Stimulated activated naive CD8-positive, alpha-beta T cell treated with anti-CD3 and anti-CD28 coated beads, Interleukin-15, amount 100 ng/mL, for 72 hours (primary cell): ENCODE results near the gene PLCB4.

Source experiments
- ATAC-seq: fragments of 150-1000 bp; cut with Tn5 transposase; 2 replicates; pipeline ENCODE4 v1.10.0; 2021; ENCODE audit warnings: mild to moderate bottlenecking, moderate library complexity
- DNase-seq, 2 donors: peaks; one replicate each; pipeline ENCODE4 v3.0.0; 2021 to 2022
- H3K27ac Mint-ChIP-seq, 2 donors: one replicate each; pipeline ENCODE4 v1.8.0; 2022; ENCODE audit warnings: mild to moderate bottlenecking in 2 of 2, mixed read lengths in 2 of 2, moderate library complexity in 2 of 2
- H3K27me3 Mint-ChIP-seq: one replicate; pipeline ENCODE4 v1.8.0; 2022; ENCODE audit warnings: mixed read lengths
- H3K4me1 Mint-ChIP-seq: one replicate; pipeline ENCODE4 v1.8.0; 2022; ENCODE audit warnings: mild to moderate bottlenecking, mixed read lengths
- H3K4me3 Mint-ChIP-seq, 2 donors: one replicate each; pipeline ENCODE4 v1.8.0; 2022; ENCODE audit warnings: mild to moderate bottlenecking in 2 of 2, mixed read lengths in 2 of 2, moderate library complexity in 1 of 2
- H3K9me3 Mint-ChIP-seq, 2 donors: one replicate each; pipeline ENCODE4 v1.8.0; 2022; ENCODE audit warnings: mixed read lengths in 2 of 2

The PLCB4 gene

DNA sequence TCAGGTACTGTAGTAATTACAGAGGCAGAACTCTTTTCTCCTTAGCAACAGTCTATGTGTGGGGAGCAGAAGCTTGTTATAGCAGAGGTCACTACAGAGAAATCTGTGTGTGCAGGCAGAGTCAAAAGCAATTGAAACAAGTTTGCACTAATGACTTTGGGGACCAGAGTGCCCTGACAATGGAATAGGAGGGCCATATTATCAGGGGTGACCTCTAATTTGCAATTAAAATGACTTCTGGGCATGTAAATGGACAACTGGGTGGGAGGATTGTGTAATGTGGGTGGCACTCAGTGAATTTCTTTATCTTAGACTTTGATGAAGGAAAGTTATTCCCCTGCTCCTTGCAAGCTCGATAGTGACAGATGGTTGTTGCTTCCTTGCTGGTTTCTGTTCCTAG lies 127.2 kb downstream of the PLCB4 start:
- no peak for ATAC-seq
- Mint-ChIP-seq H3K27me3 (no peaks in the 10 kb centered on the region), H3K4me3 (no peak overlapping the region), H3K4me1 (no peaks in the 10 kb centered on the region), H3K9me3 (peaks cover 0 to 5% of the 10 kb centered on the region in 2 donors), H3K27ac (no peak overlapping the region)
- DNase-seq, result no peak

- H3K9me3 Mint-ChIP-seq, result peaks cover 0 to 5% of the 10 kb centered on the region in 2 donors
- no peaks in the 10 kb centered on the region for H3K27me3 Mint-ChIP-seq
- DNase-seq (no peak), ATAC-seq (no peak)
- H3K4me3 Mint-ChIP-seq, result no peak overlapping the region
- H3K4me1 Mint-ChIP-seq, result no peaks in the 10 kb centered on the region
- H3K27ac Mint-ChIP-seq, result no peak overlapping the region
These were observed 129.6 kb downstream of the PLCB4 start for GRCh38 chr20:9198460-9198859.

DNA sequence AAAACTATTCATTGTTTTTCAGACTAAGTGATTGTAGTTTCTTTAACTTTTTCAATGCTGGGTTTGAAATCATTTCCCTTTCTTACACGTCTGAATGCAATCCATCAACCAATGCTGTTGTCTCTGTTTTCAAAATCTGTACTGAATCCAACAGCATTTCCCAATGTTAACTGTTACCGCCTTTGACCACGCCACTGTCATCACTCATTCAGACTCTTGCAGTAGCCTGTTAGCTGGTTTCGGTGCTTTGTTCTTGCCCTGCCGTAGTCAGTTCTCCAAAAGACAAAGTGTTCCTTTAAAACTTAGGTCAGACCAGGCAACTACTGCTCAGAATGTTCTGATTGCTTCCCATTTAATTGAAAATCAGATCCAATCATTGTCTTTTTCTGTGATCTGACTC lies 131.3 kb downstream of the PLCB4 start:
- Mint-ChIP-seq H3K4me1 (no peaks in the 10 kb centered on the region), H3K27ac (no peak overlapping the region), H3K4me3 (no peak overlapping the region), H3K27me3 (no peaks in the 10 kb centered on the region), H3K9me3 (peaks cover 0 to 5% of the 10 kb centered on the region in 2 donors)
- DNase-seq (no peak), ATAC-seq (no peak)

GRCh38 chr20:9200620-9201019 lies 131.7 kb downstream of the PLCB4 start:
- DNase-seq (no peak), ATAC-seq (no peak)
- no peaks in the 10 kb centered on the region for H3K27me3 Mint-ChIP-seq
- H3K27ac Mint-ChIP-seq, result no peak overlapping the region
- H3K4me1 Mint-ChIP-seq, result no peaks in the 10 kb centered on the region
- no peak overlapping the region for H3K4me3 Mint-ChIP-seq
- peaks cover 0 to 5% of the 10 kb centered on the region in 2 donors for H3K9me3 Mint-ChIP-seq

GRCh38 chr20:9202420-9203080 lies 133.7 kb downstream of the PLCB4 start:
- no peaks in the 10 kb centered on the region for H3K27me3 Mint-ChIP-seq
- H3K27ac Mint-ChIP-seq, result no peak overlapping the region
- no peaks in the 10 kb centered on the region for H3K4me1 Mint-ChIP-seq
- H3K4me3 Mint-ChIP-seq, result no peak overlapping the region
- H3K9me3 Mint-ChIP-seq, result no peaks in the 10 kb centered on the region
- no peak for DNase-seq
- no peak for ATAC-seq

DNA sequence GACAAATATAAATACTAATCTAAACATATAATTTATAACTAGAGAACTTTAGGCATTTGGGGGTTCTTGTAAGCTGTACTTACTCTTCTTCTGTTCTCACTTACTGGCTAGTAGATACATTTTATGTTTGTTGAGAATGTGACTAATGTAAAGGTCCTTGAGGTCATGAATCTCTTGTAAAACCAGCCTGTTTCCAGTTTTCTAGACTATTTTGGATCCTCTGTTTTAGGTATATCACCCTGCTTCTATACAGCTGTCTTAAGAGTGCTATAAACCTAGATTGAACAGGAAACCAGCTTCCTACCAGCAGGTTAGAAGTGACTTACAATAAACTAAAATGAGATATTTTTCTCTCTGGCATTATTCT lies 134.2 kb downstream of the PLCB4 start:
- no peak overlapping the region for H3K27ac Mint-ChIP-seq
- ATAC-seq (no peak), DNase-seq (no peak)
- H3K4me1 Mint-ChIP-seq, result no peaks in the 10 kb centered on the region
- H3K27me3 Mint-ChIP-seq, result no peaks in the 10 kb centered on the region
- no peak overlapping the region for H3K4me3 Mint-ChIP-seq
- H3K9me3 Mint-ChIP-seq, result no peaks in the 10 kb centered on the region

DNA sequence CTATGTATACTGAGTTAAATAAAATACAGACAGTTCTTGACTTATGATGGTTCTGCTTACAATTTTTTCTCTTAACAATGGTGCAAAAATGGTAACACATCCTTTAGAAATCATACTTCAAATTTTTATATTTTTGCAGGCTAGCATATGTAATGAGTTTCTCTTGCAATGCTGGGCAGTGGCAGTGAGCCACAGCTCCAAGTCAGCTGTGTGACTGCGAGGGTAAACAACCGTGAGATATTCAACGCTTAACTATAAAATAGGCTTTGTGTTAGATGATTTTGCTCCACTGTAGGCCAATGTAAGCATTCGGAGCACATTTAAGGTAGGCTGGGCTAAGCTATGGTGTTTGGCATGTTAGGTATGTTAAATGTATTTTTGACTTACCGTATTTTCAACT lies 136.1 kb downstream of the PLCB4 start:
- H3K4me1 Mint-ChIP-seq, result no peaks in the 10 kb centered on the region
- no peak overlapping the region for H3K27ac Mint-ChIP-seq
- no peaks in the 10 kb centered on the region for H3K27me3 Mint-ChIP-seq
- DNase-seq (no peak), ATAC-seq (no peak)
- H3K9me3 Mint-ChIP-seq, result no peaks in the 10 kb centered on the region
- H3K4me3 Mint-ChIP-seq, result no peak overlapping the region

DNA sequence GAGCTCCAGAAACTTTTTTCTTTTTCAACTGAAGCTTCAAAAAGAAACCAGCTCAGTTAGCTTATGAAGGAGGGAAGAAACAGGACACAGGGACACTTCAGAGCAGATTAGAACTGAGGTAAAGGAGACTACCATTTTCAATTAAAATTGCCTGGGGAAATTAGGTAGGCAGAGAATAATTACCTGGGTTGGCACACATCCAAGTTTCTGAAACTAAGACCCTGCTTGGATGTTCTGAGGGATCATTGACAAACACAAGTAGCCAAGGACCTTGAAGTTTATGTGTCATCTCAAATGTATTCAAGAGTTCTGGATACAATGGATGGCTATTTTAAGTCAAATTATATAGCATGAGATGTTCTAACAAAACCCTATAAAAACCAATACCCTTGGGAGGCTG lies 137.6 kb downstream of the PLCB4 start:
- Mint-ChIP-seq H3K27me3 (no peaks in the 10 kb centered on the region), H3K4me3 (no peak overlapping the region), H3K27ac (no peak overlapping the region), H3K9me3 (no peaks in the 10 kb centered on the region), H3K4me1 (no peaks in the 10 kb centered on the region)
- DNase-seq (no peak), ATAC-seq (no peak)

DNA sequence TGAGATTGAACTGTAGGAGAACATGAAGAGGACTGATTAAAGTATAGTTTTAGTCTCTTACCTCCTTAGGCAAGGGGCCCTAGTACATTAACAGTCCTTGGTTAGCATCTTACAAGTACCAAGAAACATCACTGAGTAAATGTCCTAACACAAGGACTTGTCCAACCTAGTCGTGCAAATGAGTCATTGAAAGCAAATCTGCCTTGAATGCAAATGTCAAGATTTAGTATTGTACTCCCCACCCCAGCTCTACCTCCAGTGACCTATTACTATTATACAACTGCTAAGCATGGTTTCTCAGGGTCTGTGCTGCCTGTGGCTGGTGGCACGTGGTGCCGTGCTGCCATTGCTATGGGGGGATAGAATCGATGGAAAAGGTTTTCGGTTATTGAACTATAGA lies 138.4 kb downstream of the PLCB4 start:
- Mint-ChIP-seq H3K4me3 (no peak overlapping the region), H3K9me3 (no peaks in the 10 kb centered on the region), H3K4me1 (no peaks in the 10 kb centered on the region), H3K27me3 (no peaks in the 10 kb centered on the region), H3K27ac (no peak overlapping the region)
- ATAC-seq (no peak), DNase-seq (no peak)

DNA sequence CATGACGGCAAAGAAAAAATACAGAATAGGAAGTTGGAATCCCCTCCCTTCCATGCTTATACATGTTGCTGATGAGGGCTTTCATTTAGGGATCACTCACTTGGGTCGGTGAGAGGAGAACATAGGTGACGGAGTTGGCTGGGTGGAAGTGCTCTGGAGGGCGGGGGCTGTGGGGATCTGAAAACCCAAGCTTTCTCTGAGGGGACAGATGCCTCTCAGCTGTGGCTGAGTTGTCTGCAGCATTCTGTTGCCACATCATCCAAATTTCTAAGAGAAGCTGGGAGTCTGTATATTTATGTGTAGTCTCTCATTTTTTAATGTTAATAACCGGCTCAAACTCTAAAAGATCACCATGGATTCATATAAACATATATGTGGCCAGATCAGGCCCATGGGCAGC lies 141.5 kb downstream of the PLCB4 start:
- H3K4me1 Mint-ChIP-seq, result no peaks in the 10 kb centered on the region
- DNase-seq (no peak), ATAC-seq (no peak)
- no peaks in the 10 kb centered on the region for H3K9me3 Mint-ChIP-seq
- no peaks in the 10 kb centered on the region for H3K27me3 Mint-ChIP-seq
- peak overlapping the region in 1 of 2 donors; percentile 46 for H3K27ac Mint-ChIP-seq
- H3K4me3 Mint-ChIP-seq, result no peak overlapping the region

DNA sequence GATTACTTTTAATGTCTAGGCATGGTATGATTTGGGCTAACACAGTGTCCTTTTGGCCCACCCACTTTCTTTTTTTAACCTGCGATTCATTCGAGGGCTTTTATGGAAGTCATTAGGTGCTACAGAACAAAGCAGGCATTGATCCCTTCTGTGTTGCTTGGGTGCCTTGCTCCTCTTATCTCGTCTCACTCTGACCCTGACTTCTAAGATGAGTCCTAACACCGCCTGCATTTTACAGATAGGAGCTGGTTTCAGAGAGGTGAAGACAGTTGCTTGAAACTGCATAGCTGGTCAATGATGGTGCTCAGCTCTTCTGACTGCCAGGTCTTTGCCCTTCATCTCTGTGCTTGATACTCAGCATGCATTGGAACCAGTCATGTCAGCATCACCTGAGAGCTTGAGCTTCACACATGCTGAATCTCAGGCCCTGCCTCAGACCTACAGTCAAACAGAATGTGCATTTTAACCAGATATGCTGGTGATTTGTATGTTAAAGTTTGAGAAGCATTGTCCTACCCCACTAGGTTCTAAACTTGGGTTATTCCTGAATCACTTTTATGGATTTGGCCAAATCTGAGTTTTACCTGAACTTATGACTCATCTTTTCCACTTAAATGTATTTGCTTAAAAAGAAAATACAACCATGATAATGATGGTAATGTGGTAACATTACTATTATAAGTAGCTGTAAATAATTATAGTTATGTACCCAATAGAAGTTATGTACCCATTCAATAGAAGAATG lies 142.3 kb downstream of the PLCB4 start:
- Mint-ChIP-seq H3K27ac (no peak overlapping the region), H3K9me3 (no peaks in the 10 kb centered on the region), H3K4me1 (no peaks in the 10 kb centered on the region), H3K4me3 (no peak overlapping the region), H3K27me3 (no peaks in the 10 kb centered on the region)
- ATAC-seq (no peak), DNase-seq (no peak)

DNA sequence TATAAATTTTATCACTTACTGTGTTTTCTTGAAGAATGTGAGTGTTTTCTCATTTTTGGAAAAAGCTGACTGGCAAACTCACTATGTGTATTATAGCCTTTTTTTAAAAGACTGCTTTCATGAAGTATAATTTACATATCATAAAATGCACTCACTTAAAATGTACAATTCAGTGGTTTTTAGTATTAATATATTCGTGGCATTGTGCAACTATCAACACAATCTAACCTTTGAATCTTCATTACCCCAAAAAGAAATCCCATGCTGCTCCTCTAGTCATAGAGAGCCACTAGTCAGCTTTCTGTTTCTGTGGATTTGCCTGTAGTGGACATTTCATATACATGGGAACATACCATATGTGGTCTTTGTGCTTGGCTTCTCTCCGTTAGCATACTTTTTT lies 143.8 kb downstream of the PLCB4 start:
- Mint-ChIP-seq H3K9me3 (no peaks in the 10 kb centered on the region), H3K4me3 (no peak overlapping the region), H3K27ac (no peak overlapping the region), H3K27me3 (no peaks in the 10 kb centered on the region), H3K4me1 (no peaks in the 10 kb centered on the region)
- DNase-seq (no peak), ATAC-seq (no peak)

DNA sequence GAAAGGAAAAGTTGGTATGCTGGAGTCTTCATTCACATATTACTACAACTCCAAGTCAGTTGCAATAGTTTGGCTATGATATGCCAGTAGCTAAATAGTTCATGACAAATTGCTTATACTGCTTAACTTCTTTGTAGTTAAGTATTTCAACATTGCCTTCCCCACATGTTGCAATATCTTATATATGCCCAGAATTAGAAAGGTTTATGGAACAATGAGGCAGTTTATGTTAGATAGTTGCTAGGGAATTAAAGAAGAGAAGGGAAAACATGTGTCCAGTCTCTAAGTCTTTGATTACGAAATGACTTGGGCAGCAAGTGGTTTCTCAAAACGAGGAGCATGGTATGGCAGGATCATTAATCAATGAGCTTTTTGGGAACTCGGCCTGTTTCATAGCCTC lies 145.8 kb downstream of the PLCB4 start:
- Mint-ChIP-seq H3K27me3 (no peaks in the 10 kb centered on the region), H3K27ac (no peak overlapping the region), H3K4me3 (no peak overlapping the region)

GRCh38 chr20:9215539-9215938 lies 146.7 kb downstream of the PLCB4 start:
- Mint-ChIP-seq H3K9me3 (no peaks in the 10 kb centered on the region), H3K27me3 (no peaks in the 10 kb centered on the region), H3K4me1 (no peaks in the 10 kb centered on the region), H3K4me3 (no peak overlapping the region), H3K27ac (no peak overlapping the region)
- no peak for DNase-seq
- ATAC-seq, result no peak

More for the DNA sequence above, 145.8 kb downstream of the PLCB4 start:
- Mint-ChIP-seq H3K4me1 (no peaks in the 10 kb centered on the region), H3K9me3 (no peaks in the 10 kb centered on the region)
- ATAC-seq (no peak), DNase-seq (no peak)

- Mint-ChIP-seq H3K27me3 (no peaks in the 10 kb centered on the region), H3K4me1 (no peaks in the 10 kb centered on the region), H3K9me3 (no peaks in the 10 kb centered on the region), H3K27ac (no peak overlapping the region), H3K4me3 (no peak overlapping the region)
- DNase-seq (no peak), ATAC-seq (no peak)
These were observed 149.7 kb downstream of the PLCB4 start for GRCh38 chr20:9218531-9218961.

GRCh38 chr20:9220874-9221547 lies 152.1 kb downstream of the PLCB4 start:
- DNase-seq, result no peak
- H3K4me3 Mint-ChIP-seq, result no peak overlapping the region
- no peak for ATAC-seq
- peaks cover 0 to 9% of the 10 kb centered on the region in 2 donors for H3K9me3 Mint-ChIP-seq
- H3K27ac Mint-ChIP-seq, result no peak overlapping the region
- H3K27me3 Mint-ChIP-seq, result no peaks in the 10 kb centered on the region
- no peaks in the 10 kb centered on the region for H3K4me1 Mint-ChIP-seq
